DOHH2 (cell line): ENCODE measurements around the gene BBC3.

Experiments used
- EZH2phosphoT487 ChIP-seq: fragments of 200-600 bp; sonication (generic); IDR thresholded peaks from 2 replicates; pipeline ENCODE4 v1.6.1; 2017; ENCODE audit warnings: borderline replicate concordance, mild to moderate bottlenecking, antibody characterized with exemption, low read length, moderate library complexity, mixed read lengths
- TF ChIP-seq, protein P1 (sequence below): fragments of 200-600 bp; sonication (generic); IDR thresholded peaks from one replicate; pipeline ENCODE4 v1.5.1; 2014; ENCODE audit warnings: antibody characterized with exemption, mild to moderate bottlenecking, low read depth, low read length; ENCODE audit not compliant: poor library complexity, severe bottlenecking

- TF ChIP-seq, protein P1, sequence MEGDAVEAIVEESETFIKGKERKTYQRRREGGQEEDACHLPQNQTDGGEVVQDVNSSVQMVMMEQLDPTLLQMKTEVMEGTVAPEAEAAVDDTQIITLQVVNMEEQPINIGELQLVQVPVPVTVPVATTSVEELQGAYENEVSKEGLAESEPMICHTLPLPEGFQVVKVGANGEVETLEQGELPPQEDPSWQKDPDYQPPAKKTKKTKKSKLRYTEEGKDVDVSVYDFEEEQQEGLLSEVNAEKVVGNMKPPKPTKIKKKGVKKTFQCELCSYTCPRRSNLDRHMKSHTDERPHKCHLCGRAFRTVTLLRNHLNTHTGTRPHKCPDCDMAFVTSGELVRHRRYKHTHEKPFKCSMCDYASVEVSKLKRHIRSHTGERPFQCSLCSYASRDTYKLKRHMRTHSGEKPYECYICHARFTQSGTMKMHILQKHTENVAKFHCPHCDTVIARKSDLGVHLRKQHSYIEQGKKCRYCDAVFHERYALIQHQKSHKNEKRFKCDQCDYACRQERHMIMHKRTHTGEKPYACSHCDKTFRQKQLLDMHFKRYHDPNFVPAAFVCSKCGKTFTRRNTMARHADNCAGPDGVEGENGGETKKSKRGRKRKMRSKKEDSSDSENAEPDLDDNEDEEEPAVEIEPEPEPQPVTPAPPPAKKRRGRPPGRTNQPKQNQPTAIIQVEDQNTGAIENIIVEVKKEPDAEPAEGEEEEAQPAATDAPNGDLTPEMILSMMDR = no peak
- no peak for TF ChIP-seq EZH2phosphoT487
Measured at GRCh38 chr19:47228168-47228936, 2.6 kb downstream of the BBC3 start.
